Stimulated activated naive CD8-positive, alpha-beta T cell treated with anti-CD3 and anti-CD28 coated beads, Interleukin-15, Interleukin-2, amounts not matched to agents 100 U/mL and 50 U/mL, for 24 hours (primary cell): ENCODE data around the gene MYL9.

Source experiments
- ATAC-seq: fragments of 150-1000 bp; cut with Tn5 transposase; one replicate; pipeline ENCODE4 v1.10.0; 2021
- DNase-seq: peaks from one replicate; pipeline ENCODE4 v3.0.0; 2021

MYL9 gene

GRCh38 chr20:36525620-36526365 lies 15.5 kb upstream of the MYL9 start:
- no peak for DNase-seq
- ATAC-seq: no peak

GRCh38 chr20:36526521-36527011 lies 14.8 kb upstream of the MYL9 start:
- DNase-seq (no peak), ATAC-seq (no peak)

- no peak for ATAC-seq
Measured at GRCh38 chr20:36527331-36528125, 13.8 kb upstream of the MYL9 start.

GRCh38 chr20:36528176-36528874 lies 13.0 kb upstream of the MYL9 start:
- DNase-seq (no peak), ATAC-seq (no peak)

More at GRCh38 chr20:36527331-36528125, 13.8 kb upstream of the MYL9 start:
- DNase-seq: no peak

GRCh38 chr20:36528875-36529417 lies 12.4 kb upstream of the MYL9 start:
- DNase-seq: no peak
- peak; percentile 12 for ATAC-seq

- no peak for DNase-seq
- ATAC-seq: no peak
Measured at GRCh38 chr20:36532388-36532787, 8.9 kb upstream of the MYL9 start.

GRCh38 chr20:36532822-36533221 lies 8.5 kb upstream of the MYL9 start:
- no peak for ATAC-seq
- DNase-seq: no peak

- DNase-seq (no peak), ATAC-seq (no peak)
Measured at GRCh38 chr20:36538026-36538722, 3.1 kb upstream of the MYL9 start.

GRCh38 chr20:36540551-36541211 lies 638 bp upstream of the MYL9 start:
- DNase-seq (no peak), ATAC-seq (no peak)

GRCh38 chr20:36541768-36542488 lies 609 bp downstream of the MYL9 start:
- DNase-seq (peak; percentile 9), ATAC-seq (no peak)

GRCh38 chr20:36542516-36543183 lies 1.3 kb downstream of the MYL9 start:
- ATAC-seq: no peak

GRCh38 chr20:36543184-36544133 lies 2.1 kb downstream of the MYL9 start:
- DNase-seq: no peak
- no peak for ATAC-seq

More at GRCh38 chr20:36542516-36543183, 1.3 kb downstream of the MYL9 start:
- no peak for DNase-seq

GRCh38 chr20:36544134-36545018 lies 3.1 kb downstream of the MYL9 start:
- no peak for DNase-seq

GRCh38 chr20:36546111-36546736 lies 4.9 kb downstream of the MYL9 start:
- no peak for DNase-seq
- no peak for ATAC-seq

More at GRCh38 chr20:36544134-36545018, 3.1 kb downstream of the MYL9 start:
- no peak for ATAC-seq

GRCh38 chr20:36547186-36548005 lies 6.1 kb downstream of the MYL9 start:
- DNase-seq (no peak), ATAC-seq (no peak)

- ATAC-seq: no peak
- DNase-seq: peak; percentile 13
Measured at GRCh38 chr20:36548006-36548315, 6.6 kb downstream of the MYL9 start.
